Endodermal cell (in vitro differentiated cells): Measurements from ENCODE around the gene RAB11FIP5. TPM values are rescaled to one million over a fixed set of nuclear protein-coding genes. Genes with fewer than 3 reads are reported as not detected.

Experiments
- DNase-seq: peaks from one replicate; pipeline ENCODE4 v3.0.0-alpha.2; 2017
- H3K27ac ChIP-seq: 2 replicates; pipeline ENCODE4 v1.5.1; 2013; ENCODE audit warnings: mild to moderate bottlenecking, low read depth, low read length, moderate library complexity
- H3K27me3 ChIP-seq: 2 replicates; pipeline ENCODE4 v1.6.1; 2013; ENCODE audit warnings: mild to moderate bottlenecking, low read length, moderate library complexity; ENCODE audit not compliant: insufficient read depth, control insufficient read depth, poor library complexity, severe bottlenecking
- H3K36me3 ChIP-seq: 2 replicates; pipeline ENCODE4 v1.7.0; 2013; ENCODE audit warnings: mild to moderate bottlenecking, low read length, moderate library complexity; ENCODE audit not compliant: control insufficient read depth, insufficient read depth
- H3K4me1 ChIP-seq: one replicate; pipeline ENCODE4 v1.7.0; 2013; ENCODE audit warnings: low read length; ENCODE audit not compliant: control insufficient read depth, insufficient read depth
- H3K4me3 ChIP-seq: 2 replicates; pipeline ENCODE4 v1.5.1; 2013; ENCODE audit warnings: mild to moderate bottlenecking, low read length, moderate library complexity
- H3K9ac ChIP-seq: 2 replicates; pipeline ENCODE4 v1.6.1; 2013; ENCODE audit warnings: mild to moderate bottlenecking, low read length, moderate library complexity; ENCODE audit not compliant: poor library complexity, severe bottlenecking; ENCODE audit errors: extremely low read depth
- H3K9me3 ChIP-seq: 2 replicates; pipeline ENCODE4 v1.6.1; 2013; ENCODE audit warnings: mild to moderate bottlenecking, low read length, moderate library complexity; ENCODE audit not compliant: control insufficient read depth
- H3K27ac Mint-ChIP-seq: 2 replicates; pipeline ENCODE4 v1.8.0; 2020; ENCODE audit warnings: mixed read lengths
- H3K27me3 Mint-ChIP-seq: 2 replicates; pipeline ENCODE4 v1.8.0; 2021; ENCODE audit warnings: mild to moderate bottlenecking, mixed read lengths; ENCODE audit not compliant: insufficient read depth
- H3K36me3 Mint-ChIP-seq: 2 replicates; pipeline ENCODE4 v1.8.0; 2020; ENCODE audit warnings: low read depth, mixed read lengths
- H3K4me1 Mint-ChIP-seq: 2 replicates; pipeline ENCODE4 v1.8.0; 2020; ENCODE audit warnings: mixed read lengths
- H3K4me3 Mint-ChIP-seq: 2 replicates; pipeline ENCODE4 v1.8.0; 2020; ENCODE audit warnings: mild to moderate bottlenecking, moderate library complexity, mixed read lengths
- H3K9me3 Mint-ChIP-seq: 2 replicates; pipeline ENCODE4 v1.8.0; 2020; ENCODE audit warnings: mild to moderate bottlenecking, mixed read lengths
- WGBS, 2 experiments: methylation state at CpG; one replicate each; pipeline versions ENCODE4 v1.1.5 to v1.1.7; 2013; ENCODE audit warnings: missing lambda C conversion rate in 2 of 2, mixed read lengths in 1 of 2; ENCODE audit not compliant: insufficient coverage in 1 of 2, insufficient read length in 1 of 2; 5-methylcytosine and 5-hydroxymethylcytosine counted together
- total RNA-seq, 2 donors: library from RNA; stranded (reverse); fragmentation: NEBNext Ultra II Directional in 1 of 2; extraction: Animal tissue kit (Norgen Biotek cat#: 25700) in 1 of 2; gene quantifications; 2 replicates in 1 of 2; 3 replicates in 1 of 2; pipeline ENCODE4 v1.2.1, GENCODE V29; 2021
- TF ChIP-seq, protein P1 (sequence below): fragments of 200-600 bp; sonication (generic); conservative IDR thresholded peaks from 2 replicates; pipeline ENCODE4 v1.5.0; 2021; ENCODE audit warnings: antibody characterized with exemption, mild to moderate bottlenecking

The RAB11FIP5 gene
- total RNA-seq, 2 donors from 2014 or later, result 12.1 to 17.3 TPM

DNA sequence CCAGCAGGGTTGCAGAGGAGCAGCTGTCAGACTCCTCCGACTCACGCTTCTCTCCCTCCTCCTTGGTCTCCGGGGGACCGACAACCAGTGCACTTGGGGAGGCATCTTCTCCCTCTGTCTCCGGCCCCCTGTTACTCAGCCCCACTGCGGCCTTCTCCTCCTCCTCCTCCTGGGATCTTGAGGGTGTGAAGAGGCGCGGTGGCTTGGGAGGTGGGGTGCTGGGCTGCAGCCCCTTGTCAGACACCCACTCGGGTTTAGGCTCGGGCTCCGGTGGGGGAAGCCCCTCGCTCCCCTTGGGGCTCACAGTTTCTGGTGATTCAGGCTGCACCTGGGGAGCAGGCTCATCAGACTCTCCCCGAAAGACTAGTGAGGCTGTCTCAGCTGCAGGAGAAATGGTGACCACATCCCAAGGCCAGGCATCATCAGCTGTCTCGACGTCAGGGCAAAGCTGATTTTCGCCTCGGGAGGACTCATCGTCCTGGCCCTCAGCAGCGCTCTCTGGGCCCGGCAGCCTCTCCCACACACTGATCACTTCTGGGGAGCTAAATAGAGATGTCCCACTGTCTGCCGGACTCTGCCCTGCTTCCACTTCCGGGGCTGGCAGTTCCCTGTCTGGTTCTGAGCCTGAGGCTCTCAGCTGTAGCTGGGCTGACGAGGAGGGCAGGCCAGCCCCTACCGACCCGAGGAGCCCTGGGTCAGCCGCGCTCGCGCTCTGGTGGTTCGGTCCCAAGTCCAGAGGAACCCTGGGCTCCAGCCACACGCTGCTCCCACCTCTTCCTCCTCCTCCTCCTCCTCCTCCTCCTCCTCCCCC is 32.2 kb downstream of the RAB11FIP5 start:
- Histone ChIP-seq H3K27ac (no peak overlapping the region), H3K4me3 (no peak overlapping the region), H3K9me3 (no peaks in the 10 kb centered on the region), H3K9ac (no peak overlapping the region), H3K4me1 (no peaks in the 10 kb centered on the region), H3K27me3 (no peaks in the 10 kb centered on the region), H3K36me3 (peaks cover 12% of the 10 kb centered on the region)
- Mint-ChIP-seq H3K36me3 (peaks cover 4% of the 10 kb centered on the region), H3K9me3 (no peaks in the 10 kb centered on the region), H3K4me3 (no peak overlapping the region), H3K4me1 (peaks cover 7% of the 10 kb centered on the region), H3K27me3 (no peaks in the 10 kb centered on the region), H3K27ac (no peak overlapping the region)
- WGBS, 2 experiments, result 88 to 89% methylated on average over 8 to 31 of the region's 31 CpGs
- TF ChIP-seq, protein P1, sequence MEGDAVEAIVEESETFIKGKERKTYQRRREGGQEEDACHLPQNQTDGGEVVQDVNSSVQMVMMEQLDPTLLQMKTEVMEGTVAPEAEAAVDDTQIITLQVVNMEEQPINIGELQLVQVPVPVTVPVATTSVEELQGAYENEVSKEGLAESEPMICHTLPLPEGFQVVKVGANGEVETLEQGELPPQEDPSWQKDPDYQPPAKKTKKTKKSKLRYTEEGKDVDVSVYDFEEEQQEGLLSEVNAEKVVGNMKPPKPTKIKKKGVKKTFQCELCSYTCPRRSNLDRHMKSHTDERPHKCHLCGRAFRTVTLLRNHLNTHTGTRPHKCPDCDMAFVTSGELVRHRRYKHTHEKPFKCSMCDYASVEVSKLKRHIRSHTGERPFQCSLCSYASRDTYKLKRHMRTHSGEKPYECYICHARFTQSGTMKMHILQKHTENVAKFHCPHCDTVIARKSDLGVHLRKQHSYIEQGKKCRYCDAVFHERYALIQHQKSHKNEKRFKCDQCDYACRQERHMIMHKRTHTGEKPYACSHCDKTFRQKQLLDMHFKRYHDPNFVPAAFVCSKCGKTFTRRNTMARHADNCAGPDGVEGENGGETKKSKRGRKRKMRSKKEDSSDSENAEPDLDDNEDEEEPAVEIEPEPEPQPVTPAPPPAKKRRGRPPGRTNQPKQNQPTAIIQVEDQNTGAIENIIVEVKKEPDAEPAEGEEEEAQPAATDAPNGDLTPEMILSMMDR, result no peak
- no peak for DNase-seq

DNA sequence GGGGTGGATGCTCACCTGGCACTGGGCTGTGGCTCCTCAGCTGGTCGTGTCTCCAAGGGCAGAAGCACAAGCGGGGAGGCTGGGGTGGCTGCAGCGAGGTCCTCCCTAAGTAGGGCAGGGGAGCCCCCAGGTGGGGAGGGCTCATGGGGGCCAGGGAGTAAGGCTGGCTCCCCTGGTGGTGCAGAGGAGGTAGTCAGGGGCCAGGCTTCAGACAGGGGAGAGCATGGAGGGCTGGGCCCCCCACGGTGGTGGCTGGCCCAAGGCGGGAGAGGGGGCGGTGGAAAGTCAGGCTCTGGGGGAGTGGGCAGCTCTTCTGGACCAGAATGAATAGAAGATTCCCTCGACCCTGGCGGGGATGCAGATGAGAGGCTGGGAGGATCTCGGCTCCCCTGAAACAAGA is 33.1 kb downstream of the RAB11FIP5 start:
- TF ChIP-seq, protein P1, result no peak
- no peak overlapping the region for H3K4me3 ChIP-seq
- 89 to 92% methylated on average over 6 to 9 of the region's 9 CpGs for WGBS, 2 experiments
- no peaks in the 10 kb centered on the region for H3K4me1 ChIP-seq
- H3K4me1 Mint-ChIP-seq, result peaks cover 7% of the 10 kb centered on the region
- H3K27ac ChIP-seq, result no peak overlapping the region
- H3K36me3 ChIP-seq, result peaks cover 6% of the 10 kb centered on the region
- H3K4me3 Mint-ChIP-seq, result no peak overlapping the region
- H3K9me3 Mint-ChIP-seq, result no peaks in the 10 kb centered on the region
- no peaks in the 10 kb centered on the region for H3K27me3 ChIP-seq
- no peaks in the 10 kb centered on the region for H3K9me3 ChIP-seq
- no peak overlapping the region for H3K9ac ChIP-seq
- H3K27me3 Mint-ChIP-seq, result no peaks in the 10 kb centered on the region
- H3K27ac Mint-ChIP-seq, result no peak overlapping the region
- peaks cover 4% of the 10 kb centered on the region for H3K36me3 Mint-ChIP-seq
- DNase-seq, result no peak

DNA sequence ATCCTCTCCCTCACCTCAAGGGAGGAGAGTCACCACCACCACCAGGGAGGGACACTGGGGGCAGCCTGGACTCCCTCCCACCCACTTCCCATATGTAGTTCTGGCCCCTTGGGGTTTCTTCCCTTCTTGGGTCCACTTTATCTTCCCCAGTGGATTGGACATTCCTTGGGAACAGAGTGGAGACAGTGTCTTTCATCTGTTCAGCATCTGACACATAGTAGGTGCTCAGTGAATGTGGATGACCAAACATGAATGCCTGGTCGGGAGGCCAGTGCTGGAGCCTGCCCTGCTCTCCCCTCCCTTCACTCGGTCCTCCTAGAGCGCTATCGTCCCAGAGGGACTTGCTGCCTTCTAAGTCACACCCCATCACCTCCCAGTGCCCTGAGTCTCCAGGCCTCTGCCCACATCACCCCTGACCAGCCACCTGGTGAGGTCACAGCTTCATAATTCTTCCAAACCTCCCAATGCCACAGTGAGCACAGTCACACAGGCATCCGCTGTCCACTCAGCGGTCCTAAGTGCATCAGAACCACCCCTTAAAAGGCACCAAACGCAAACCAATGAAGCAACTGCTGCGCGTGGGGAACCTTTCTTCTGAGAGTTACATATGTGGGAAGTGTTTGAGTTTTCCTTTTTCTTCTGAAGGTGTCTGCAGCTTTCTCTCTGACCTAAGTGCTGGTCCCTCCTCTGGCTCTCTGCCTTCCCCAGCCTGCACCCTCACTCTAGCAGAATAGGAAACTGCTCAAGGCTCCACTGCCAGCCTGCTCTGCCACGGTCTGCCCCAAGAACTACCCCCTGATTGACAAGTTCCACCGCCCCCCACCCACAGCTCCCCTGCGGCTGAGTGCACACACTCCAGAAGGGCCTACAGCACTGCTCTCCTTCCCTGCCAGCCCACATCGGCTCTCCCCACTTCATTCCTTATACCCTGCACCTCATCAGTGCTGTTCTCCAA is 34.0 kb downstream of the RAB11FIP5 start:
- Mint-ChIP-seq H3K27ac (no peak overlapping the region), H3K36me3 (peaks cover 7% of the 10 kb centered on the region), H3K4me1 (peaks cover 7% of the 10 kb centered on the region), H3K9me3 (no peaks in the 10 kb centered on the region), H3K27me3 (no peaks in the 10 kb centered on the region), H3K4me3 (no peak overlapping the region)
- no peaks in the 10 kb centered on the region for H3K36me3 ChIP-seq
- no peak for DNase-seq
- H3K4me1 ChIP-seq, result no peaks in the 10 kb centered on the region
- TF ChIP-seq, protein P1, result no peak
- no peaks in the 10 kb centered on the region for H3K27me3 ChIP-seq
- no peak overlapping the region for H3K4me3 ChIP-seq
- no peak overlapping the region for H3K27ac ChIP-seq
- no peaks in the 10 kb centered on the region for H3K9me3 ChIP-seq
- 90% methylated on average over 9 to 13 of the region's 13 CpGs for WGBS, 2 experiments
- no peak overlapping the region for H3K9ac ChIP-seq
